ENCODE measurements around the gene BMPR1B.
"Not testable (repeated sequence)": the region's sequence is repeated elsewhere in the genome, so short reads cannot be mapped to it uniquely, and the experiment has no call there.

Gene BMPR1B

GRCh38 chr4:94831607-94832006, 73.9 kb downstream of the BMPR1B start:
- H3K27ac ChIP-seq (ENCODE audit: low read depth, low read length): no peak overlapping the region
- no peak overlapping the region for H2AFZ ChIP-seq (ENCODE audit: low read length, unreplicated experiment)
- no peaks in the 10 kb centered on the region for H3K79me2 ChIP-seq (ENCODE audit: control insufficient read depth, insufficient read depth, low read length, unreplicated experiment)
- no peaks in the 10 kb centered on the region for H3K27me3 ChIP-seq (ENCODE audit: insufficient read depth, low read length)
- peaks cover 31% of the 10 kb centered on the region for H3K4me1 ChIP-seq (ENCODE audit: control insufficient read depth, insufficient read depth, low read length, unreplicated experiment)
- no peaks in the 10 kb centered on the region for H3K36me3 ChIP-seq (ENCODE audit: insufficient read depth, low read length)
- H3K4me3 ChIP-seq (ENCODE audit: low read depth, low read length): no peak overlapping the region

- H3K79me2 ChIP-seq (ENCODE audit: control insufficient read depth, insufficient read depth, low read length, unreplicated experiment); H3K27me3 ChIP-seq (ENCODE audit: insufficient read depth, low read length); H2AFZ ChIP-seq (ENCODE audit: low read length, unreplicated experiment); H3K27ac ChIP-seq (ENCODE audit: low read depth, low read length); H3K4me3 ChIP-seq (ENCODE audit: low read depth, low read length); H3K36me3 ChIP-seq (ENCODE audit: insufficient read depth, low read length): not testable (repeated sequence)
- peaks cover 25% of the 10 kb centered on the region for H3K4me1 ChIP-seq (ENCODE audit: control insufficient read depth, insufficient read depth, low read length, unreplicated experiment)
These were observed 74.6 kb downstream of the BMPR1B start for GRCh38 chr4:94832329-94832728.

DNA sequence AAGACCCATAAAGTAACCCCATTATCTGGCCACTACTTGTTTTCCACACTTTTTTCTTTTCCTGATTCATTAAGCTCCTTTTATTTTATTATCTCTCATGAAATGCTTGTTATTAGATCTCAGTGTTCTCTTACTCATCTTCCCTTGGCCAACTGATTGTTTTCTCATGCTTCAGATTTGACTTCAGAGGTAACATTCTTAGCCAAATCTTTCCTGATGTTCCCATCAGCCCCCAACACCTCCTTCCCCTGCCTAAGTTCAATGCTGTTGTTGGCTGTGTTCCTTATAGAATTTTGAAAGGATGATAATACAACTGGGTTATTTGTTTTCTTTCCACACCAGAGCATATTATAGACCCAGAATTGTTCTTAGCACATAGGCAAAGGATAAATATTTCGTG, 75.6 kb downstream of the BMPR1B start:
- H3K79me2 ChIP-seq (ENCODE audit: control insufficient read depth, insufficient read depth, low read length, unreplicated experiment): no peaks in the 10 kb centered on the region
- peaks cover 19% of the 10 kb centered on the region for H3K4me1 ChIP-seq (ENCODE audit: control insufficient read depth, insufficient read depth, low read length, unreplicated experiment)

DNA sequence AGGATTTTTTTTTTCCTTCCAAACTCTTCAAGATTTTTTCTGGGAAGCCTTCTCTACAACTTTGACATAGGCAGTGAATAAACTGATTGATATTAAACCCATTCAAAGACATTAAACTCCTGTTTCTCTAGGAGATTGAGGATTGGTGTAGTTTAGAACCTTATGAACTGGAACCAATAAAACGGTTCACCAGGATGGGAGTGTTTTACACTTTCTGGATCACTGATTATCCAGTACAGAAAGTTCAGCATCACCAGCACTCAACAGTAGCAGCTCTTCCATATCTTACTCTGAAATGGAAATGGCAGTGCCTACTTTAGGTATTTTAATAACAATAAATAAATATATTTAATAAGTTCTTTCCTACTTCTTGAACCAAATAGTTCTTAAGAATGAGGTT, 76.7 kb downstream of the BMPR1B start:
- H3K4me1 ChIP-seq (ENCODE audit: control insufficient read depth, insufficient read depth, low read length, unreplicated experiment): peaks cover 12% of the 10 kb centered on the region
- H3K4me3 ChIP-seq (ENCODE audit: low read depth, low read length): no peak overlapping the region

More for the DNA sequence above, 75.6 kb downstream of the BMPR1B start:
- H3K4me3 ChIP-seq (ENCODE audit: low read depth, low read length): no peak overlapping the region
- H3K27ac ChIP-seq (ENCODE audit: low read depth, low read length): no peak overlapping the region
- H2AFZ ChIP-seq (ENCODE audit: low read length, unreplicated experiment): no peak overlapping the region
- H3K36me3 ChIP-seq (ENCODE audit: insufficient read depth, low read length): no peaks in the 10 kb centered on the region
- H3K27me3 ChIP-seq (ENCODE audit: insufficient read depth, low read length): no peaks in the 10 kb centered on the region

GRCh38 chr4:94841166-94841863, 83.6 kb downstream of the BMPR1B start:
- H3K27me3 ChIP-seq (ENCODE audit: insufficient read depth, low read length); H3K36me3 ChIP-seq (ENCODE audit: insufficient read depth, low read length); H2AFZ ChIP-seq (ENCODE audit: low read length, unreplicated experiment); H3K27ac ChIP-seq (ENCODE audit: low read depth, low read length); H3K4me3 ChIP-seq (ENCODE audit: low read depth, low read length); H3K4me1 ChIP-seq (ENCODE audit: control insufficient read depth, insufficient read depth, low read length, unreplicated experiment); H3K79me2 ChIP-seq (ENCODE audit: control insufficient read depth, insufficient read depth, low read length, unreplicated experiment): not testable (repeated sequence)

More for the DNA sequence above, 76.7 kb downstream of the BMPR1B start:
- H2AFZ ChIP-seq (ENCODE audit: low read length, unreplicated experiment): no peak overlapping the region
- H3K79me2 ChIP-seq (ENCODE audit: control insufficient read depth, insufficient read depth, low read length, unreplicated experiment): no peaks in the 10 kb centered on the region
- no peaks in the 10 kb centered on the region for H3K36me3 ChIP-seq (ENCODE audit: insufficient read depth, low read length)
- H3K27ac ChIP-seq (ENCODE audit: low read depth, low read length): no peak overlapping the region
- no peaks in the 10 kb centered on the region for H3K27me3 ChIP-seq (ENCODE audit: insufficient read depth, low read length)

DNA sequence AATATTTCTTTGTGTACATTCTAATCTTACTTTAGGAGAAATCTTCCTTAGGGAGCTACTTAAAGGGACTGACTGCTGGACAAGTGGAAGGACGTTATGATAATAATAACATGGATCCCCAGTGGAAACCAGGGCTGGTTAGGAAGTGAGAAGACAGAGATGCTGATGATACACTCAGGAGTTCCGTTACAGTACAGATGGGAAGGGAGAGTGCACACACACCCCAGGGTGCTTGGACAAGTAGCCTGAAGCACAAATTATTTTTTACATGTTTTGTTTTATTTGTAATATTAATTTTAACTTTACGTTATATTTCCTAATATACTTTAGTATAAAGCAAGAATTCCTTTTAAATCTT, 84.1 kb downstream of the BMPR1B start:
- no peaks in the 10 kb centered on the region for H3K4me1 ChIP-seq (ENCODE audit: control insufficient read depth, insufficient read depth, low read length, unreplicated experiment)
- H3K4me3 ChIP-seq (ENCODE audit: low read depth, low read length): no peak overlapping the region
- no peaks in the 10 kb centered on the region for H3K36me3 ChIP-seq (ENCODE audit: insufficient read depth, low read length)
- no peaks in the 10 kb centered on the region for H3K79me2 ChIP-seq (ENCODE audit: control insufficient read depth, insufficient read depth, low read length, unreplicated experiment)
- H3K27ac ChIP-seq (ENCODE audit: low read depth, low read length): no peak overlapping the region
- no peak overlapping the region for H2AFZ ChIP-seq (ENCODE audit: low read length, unreplicated experiment)
- H3K27me3 ChIP-seq (ENCODE audit: insufficient read depth, low read length): no peaks in the 10 kb centered on the region

DNA sequence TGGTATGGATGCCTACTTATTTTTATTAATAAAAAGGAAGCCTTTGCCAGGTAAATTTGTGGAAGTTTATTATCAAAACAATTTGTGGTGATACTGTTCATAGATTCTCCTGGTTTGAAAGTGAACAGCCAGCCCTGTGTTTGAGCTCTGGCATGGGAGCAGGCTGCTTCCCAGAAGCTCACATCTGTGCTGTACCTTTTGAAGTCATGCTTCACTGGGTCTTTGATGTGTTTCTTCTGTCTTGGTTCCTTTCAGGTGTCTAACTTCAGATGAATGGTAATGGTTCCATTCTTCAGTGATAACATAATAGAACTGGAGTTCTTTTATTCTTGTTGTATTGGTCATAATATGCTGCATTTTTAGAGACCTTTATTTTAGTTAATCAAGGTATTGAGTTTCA, 85.5 kb downstream of the BMPR1B start:
- no peak overlapping the region for H2AFZ ChIP-seq (ENCODE audit: low read length, unreplicated experiment)
- no peaks in the 10 kb centered on the region for H3K36me3 ChIP-seq (ENCODE audit: insufficient read depth, low read length)
- H3K27ac ChIP-seq (ENCODE audit: low read depth, low read length): no peak overlapping the region
- no peaks in the 10 kb centered on the region for H3K27me3 ChIP-seq (ENCODE audit: insufficient read depth, low read length)
- H3K4me1 ChIP-seq (ENCODE audit: control insufficient read depth, insufficient read depth, low read length, unreplicated experiment): no peaks in the 10 kb centered on the region
- no peak overlapping the region for H3K4me3 ChIP-seq (ENCODE audit: low read depth, low read length)
- H3K79me2 ChIP-seq (ENCODE audit: control insufficient read depth, insufficient read depth, low read length, unreplicated experiment): no peaks in the 10 kb centered on the region

- Histone ChIP-seq H3K4me3 (ENCODE audit: low read depth, low read length) (no peak overlapping the region), H3K27me3 (ENCODE audit: insufficient read depth, low read length) (no peaks in the 10 kb centered on the region), H3K79me2 (ENCODE audit: control insufficient read depth, insufficient read depth, low read length, unreplicated experiment) (no peaks in the 10 kb centered on the region), H2AFZ (ENCODE audit: low read length, unreplicated experiment) (no peak overlapping the region), H3K27ac (ENCODE audit: low read depth, low read length) (no peak overlapping the region), H3K4me1 (ENCODE audit: control insufficient read depth, insufficient read depth, low read length, unreplicated experiment) (peaks cover 6% of the 10 kb centered on the region), H3K36me3 (ENCODE audit: insufficient read depth, low read length) (no peaks in the 10 kb centered on the region)
These were observed 90.6 kb downstream of the BMPR1B start for GRCh38 chr4:94848326-94848725.

DNA sequence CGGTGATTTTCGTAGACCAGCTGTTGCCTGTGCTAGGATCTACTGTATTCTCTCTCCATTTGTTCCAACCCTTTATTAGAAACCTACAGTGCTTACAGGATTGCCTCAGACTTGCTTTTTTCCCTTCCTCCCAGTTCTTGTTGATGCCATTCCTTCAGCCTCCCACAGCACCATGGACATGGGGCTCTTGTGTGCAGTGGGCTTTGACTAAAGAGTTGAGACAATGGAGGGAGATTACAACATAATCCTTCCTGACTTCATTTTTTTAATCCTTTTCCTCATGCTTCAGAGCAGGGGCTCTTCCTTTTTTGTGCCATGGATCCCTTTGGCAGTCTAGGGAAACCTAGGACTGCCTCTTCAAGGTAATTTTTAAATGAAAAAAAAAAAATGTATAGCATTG, 92.1 kb downstream of the BMPR1B start:
- Histone ChIP-seq H2AFZ (ENCODE audit: low read length, unreplicated experiment) (no peak overlapping the region), H3K27me3 (ENCODE audit: insufficient read depth, low read length) (no peaks in the 10 kb centered on the region), H3K27ac (ENCODE audit: low read depth, low read length) (no peak overlapping the region), H3K36me3 (ENCODE audit: insufficient read depth, low read length) (no peaks in the 10 kb centered on the region), H3K4me3 (ENCODE audit: low read depth, low read length) (no peak overlapping the region), H3K4me1 (ENCODE audit: control insufficient read depth, insufficient read depth, low read length, unreplicated experiment) (peaks cover 6% of the 10 kb centered on the region), H3K79me2 (ENCODE audit: control insufficient read depth, insufficient read depth, low read length, unreplicated experiment) (no peaks in the 10 kb centered on the region)

GRCh38 chr4:94852616-94853015, 94.9 kb downstream of the BMPR1B start:
- Histone ChIP-seq H3K36me3 (ENCODE audit: insufficient read depth, low read length) (no peaks in the 10 kb centered on the region), H3K4me3 (ENCODE audit: low read depth, low read length) (no peak overlapping the region), H3K27me3 (ENCODE audit: insufficient read depth, low read length) (no peaks in the 10 kb centered on the region), H2AFZ (ENCODE audit: low read length, unreplicated experiment) (no peak overlapping the region), H3K4me1 (ENCODE audit: control insufficient read depth, insufficient read depth, low read length, unreplicated experiment) (peaks cover 6% of the 10 kb centered on the region), H3K27ac (ENCODE audit: low read depth, low read length) (no peak overlapping the region), H3K79me2 (ENCODE audit: control insufficient read depth, insufficient read depth, low read length, unreplicated experiment) (no peaks in the 10 kb centered on the region)

DNA sequence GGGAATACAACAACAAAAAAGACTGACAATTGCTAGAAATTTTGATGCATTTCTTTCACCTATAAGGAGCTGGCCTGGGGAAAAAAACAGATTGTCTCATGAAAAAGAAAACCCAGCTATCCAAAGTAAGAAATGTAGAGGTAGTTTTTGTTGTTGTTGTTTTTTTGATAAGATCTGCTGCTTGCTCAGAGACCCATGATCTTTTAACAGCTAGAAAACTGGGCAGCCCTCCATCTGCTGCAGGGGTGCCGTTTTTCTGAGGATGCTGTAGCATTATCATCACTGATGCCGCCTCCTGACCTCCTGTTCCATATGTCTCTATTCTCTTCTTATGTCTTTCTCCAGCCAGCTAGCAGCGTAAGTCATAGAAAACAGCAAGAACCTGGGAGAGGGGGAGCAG, 98.3 kb downstream of the BMPR1B start:
- Histone ChIP-seq H3K4me3 (ENCODE audit: low read depth, low read length) (no peak overlapping the region), H3K79me2 (ENCODE audit: control insufficient read depth, insufficient read depth, low read length, unreplicated experiment) (no peaks in the 10 kb centered on the region), H3K27ac (ENCODE audit: low read depth, low read length) (no peak overlapping the region), H3K36me3 (ENCODE audit: insufficient read depth, low read length) (no peaks in the 10 kb centered on the region), H3K4me1 (ENCODE audit: control insufficient read depth, insufficient read depth, low read length, unreplicated experiment) (peaks cover 6% of the 10 kb centered on the region), H2AFZ (ENCODE audit: low read length, unreplicated experiment) (no peak overlapping the region), H3K27me3 (ENCODE audit: insufficient read depth, low read length) (no peaks in the 10 kb centered on the region)

All from ACC112 (cell line).